PC-9 (cell line): Measurements from ENCODE around the gene BLOC1S6. TPM values are rescaled to one million over a fixed set of nuclear protein-coding genes. Genes with fewer than 3 reads are reported as not detected.

Source experiments
- BruUV-seq: library from RNA; stranded (reverse); fragments of 400-500 nt; replicated peaks from 2 replicates; lab custom pipeline; 2021; lab: Mats Ljungman, UMichigan
- CTCF ChIA-PET: fragments of 300-600 bp; sonication (Branson Sonifier 250); formaldehyde crosslinking; loops from one replicate; lab custom pipeline; 2022; ENCODE audit warnings: antibody characterized with exemption; lab: Charles Lee
- POLR2A ChIA-PET: fragments of 300-600 bp; sonication (Branson Sonifier 250); formaldehyde crosslinking; loops from one replicate; lab custom pipeline; 2022; ENCODE audit warnings: antibody characterized with exemption; ENCODE audit not compliant: unreplicated experiment; lab: Charles Lee
- DNase-seq, 2 experiments: peaks; one replicate each; pipeline versions ENCODE4 v3.0.0 to v3.0.0-alpha.2; 2015 to 2022; ENCODE audit warnings: mixed read lengths in 1 of 2
- H2AFZ ChIP-seq: fragments of 200-600 bp; sonication (generic); 2 replicates; pipeline ENCODE4 v1.8.1; 2017; ENCODE audit warnings: antibody characterized with exemption
- H3F3A ChIP-seq: fragments of 200-600 bp; sonication (generic); 2 replicates; pipeline ENCODE4 v1.8.1; 2017; ENCODE audit warnings: antibody characterized with exemption, mild to moderate bottlenecking, low read depth; ENCODE audit not compliant: insufficient read depth
- H3K27ac ChIP-seq: fragments of 200-600 bp; sonication (generic); 2 replicates; pipeline ENCODE4 v1.6.1; 2016; ENCODE audit warnings: mixed run types
- H3K27me3 ChIP-seq: fragments of 200-600 bp; sonication (generic); 2 replicates; pipeline ENCODE4 v1.6.1; 2016; ENCODE audit warnings: low read depth, mixed run types; ENCODE audit not compliant: insufficient read depth
- H3K36me3 ChIP-seq: fragments of 200-600 bp; sonication (generic); 2 replicates; pipeline ENCODE4 v1.6.1; 2016; ENCODE audit warnings: low read depth, mixed run types
- H3K4me1 ChIP-seq: fragments of 200-600 bp; sonication (generic); replicated peaks from 2 replicates; pipeline ENCODE4 v1.6.1; 2016; ENCODE audit warnings: mixed run types; ENCODE audit not compliant: insufficient read depth
- H3K4me2 ChIP-seq: fragments of 200-600 bp; sonication (generic); 2 replicates; pipeline ENCODE4 v1.6.1; 2017; ENCODE audit warnings: mixed run types
- H3K4me3 ChIP-seq: fragments of 200-600 bp; sonication (generic); 2 replicates; pipeline ENCODE4 v1.6.1; 2016; ENCODE audit warnings: mixed run types
- H3K79me2 ChIP-seq: fragments of 200-600 bp; sonication (generic); 2 replicates; pipeline ENCODE4 v1.6.1; 2017; ENCODE audit warnings: low read depth, mixed run types
- H3K9me2 ChIP-seq: fragments of 200-600 bp; sonication (generic); 2 replicates; pipeline ENCODE4 v1.8.1; 2017; ENCODE audit warnings: mild to moderate bottlenecking; ENCODE audit not compliant: insufficient read depth
- H3K9me3 ChIP-seq: fragments of 200-600 bp; sonication (generic); 2 replicates; pipeline ENCODE4 v1.8.1; 2016; ENCODE audit warnings: low read depth; ENCODE audit not compliant: insufficient read depth
- H4K20me1 ChIP-seq: fragments of 200-600 bp; sonication (generic); 2 replicates; pipeline ENCODE4 v1.8.1; 2017; ENCODE audit not compliant: insufficient read depth
- EZH2 ChIP-seq: fragments of 200-600 bp; sonication (generic); IDR thresholded peaks from 2 replicates; pipeline ENCODE4 v1.8.0; 2017; ENCODE audit warnings: antibody characterized with exemption, low read depth
- intact Hi-C: fragments of 100-400 bp; cut with micrococcal nuclease; formaldehyde crosslinking; loops from one replicate; pipeline ENCODE4 v1.10.0; 2022; ENCODE audit not compliant: unreplicated experiment
- total RNA-seq: library from RNA; stranded (reverse); gene quantifications from 2 replicates; pipeline ENCODE4 v1.2.3, GENCODE V29; 2021
- TF ChIP-seq, protein P1 (sequence below): fragments of 200-600 bp; sonication (generic); conservative IDR thresholded peaks from 2 replicates; pipeline ENCODE4 v1.6.1; 2017; ENCODE audit warnings: mixed run types, antibody characterized with exemption, mild to moderate bottlenecking, moderate library complexity

BLOC1S6 gene
- total RNA-seq, 1 experiment from 2014 or later, result 22.7 TPM

GRCh38 chr15:45631776-45632175, 44.6 kb downstream of the BLOC1S6 start:
- no peak overlapping the region for H3K27ac ChIP-seq
- ChIA-PET CTCF (interaction anchor here (0.7 kb wide), 1 partner anchor 482 kb away, joined by 3 read pairs; no protein-coding TSS in a partner anchor), POLR2A (no interaction called here)
- H3K9me3 ChIP-seq, result no peaks in the 10 kb centered on the region; the same call in 1 of the 2 replicates
- intact Hi-C loops, result no loop called here
- H3F3A ChIP-seq, result peaks cover 3% of the 10 kb centered on the region; the same call in 1 of the 2 replicates
- peak overlapping the region; percentile 27 for H3K4me2 ChIP-seq
- H3K9me2 ChIP-seq, result no peaks in the 10 kb centered on the region
- DNase-seq, result no peak
- no peaks in the 10 kb centered on the region for H4K20me1 ChIP-seq
- peaks cover 10% of the 10 kb centered on the region; the same call in 1 of the 2 replicates for H3K4me1 ChIP-seq
- H3K27me3 ChIP-seq, result no peaks in the 10 kb centered on the region
- H3K4me3 ChIP-seq, result no peak overlapping the region
- no peaks in the 10 kb centered on the region for H3K36me3 ChIP-seq
- no TSS peak for BruUV-seq
- H3K79me2 ChIP-seq, result no peaks in the 10 kb centered on the region; the same call in 1 of the 2 replicates
- TF ChIP-seq, protein P1, sequence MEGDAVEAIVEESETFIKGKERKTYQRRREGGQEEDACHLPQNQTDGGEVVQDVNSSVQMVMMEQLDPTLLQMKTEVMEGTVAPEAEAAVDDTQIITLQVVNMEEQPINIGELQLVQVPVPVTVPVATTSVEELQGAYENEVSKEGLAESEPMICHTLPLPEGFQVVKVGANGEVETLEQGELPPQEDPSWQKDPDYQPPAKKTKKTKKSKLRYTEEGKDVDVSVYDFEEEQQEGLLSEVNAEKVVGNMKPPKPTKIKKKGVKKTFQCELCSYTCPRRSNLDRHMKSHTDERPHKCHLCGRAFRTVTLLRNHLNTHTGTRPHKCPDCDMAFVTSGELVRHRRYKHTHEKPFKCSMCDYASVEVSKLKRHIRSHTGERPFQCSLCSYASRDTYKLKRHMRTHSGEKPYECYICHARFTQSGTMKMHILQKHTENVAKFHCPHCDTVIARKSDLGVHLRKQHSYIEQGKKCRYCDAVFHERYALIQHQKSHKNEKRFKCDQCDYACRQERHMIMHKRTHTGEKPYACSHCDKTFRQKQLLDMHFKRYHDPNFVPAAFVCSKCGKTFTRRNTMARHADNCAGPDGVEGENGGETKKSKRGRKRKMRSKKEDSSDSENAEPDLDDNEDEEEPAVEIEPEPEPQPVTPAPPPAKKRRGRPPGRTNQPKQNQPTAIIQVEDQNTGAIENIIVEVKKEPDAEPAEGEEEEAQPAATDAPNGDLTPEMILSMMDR, result no peak
- no peak for TF ChIP-seq EZH2
- H2AFZ ChIP-seq, result 0 out of 2 replicates have a peak overlapping the region, but pooled peaks have one; percentile 31

DNA sequence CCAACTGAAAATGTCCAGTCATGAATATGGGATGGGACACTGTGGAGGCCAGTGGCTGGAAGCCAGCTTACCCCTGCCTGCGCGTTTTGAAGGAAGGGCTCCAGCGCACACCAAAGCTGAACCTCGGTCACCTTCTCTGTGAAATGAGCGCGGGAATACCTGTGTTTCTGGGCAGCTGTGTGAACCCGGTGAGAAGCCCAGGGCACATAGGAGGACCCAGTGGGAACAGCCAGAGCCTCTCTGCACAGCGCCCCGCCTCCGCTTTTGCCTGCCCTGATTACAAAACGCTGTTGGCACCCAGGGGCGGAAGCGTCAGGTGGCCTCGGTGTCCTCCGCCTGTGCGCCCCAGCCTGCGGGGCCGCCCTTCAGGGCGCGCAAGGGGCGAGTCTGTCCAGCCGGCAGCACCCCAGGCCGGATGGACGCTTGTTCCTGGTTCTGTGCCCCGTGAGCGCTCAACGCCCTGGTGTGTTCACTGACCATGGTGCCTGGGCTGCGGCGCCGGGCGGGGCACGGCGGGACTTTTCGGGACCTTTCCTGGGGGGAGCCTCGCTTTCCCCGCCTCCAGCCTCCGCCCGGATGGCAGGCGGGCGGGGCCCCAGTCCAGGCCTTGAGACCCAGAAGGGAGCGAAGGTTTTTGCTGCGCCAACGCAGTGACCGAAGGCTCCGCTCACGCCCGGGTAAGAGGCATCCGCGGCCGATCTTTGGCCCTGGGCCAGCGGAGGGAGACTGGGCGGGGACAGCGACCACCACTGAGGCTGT, 47.4 kb downstream of the BLOC1S6 start, which contains the start of gene SQOR:
SQOR (plus strand) TSS at position 598 of the 759 bp plus-strand sequence. CDS start 23,895 bp downstream, outside the sequence.
- Histone ChIP-seq H3K9me3 (no peaks in the 10 kb centered on the region), H3K27me3 (no peaks in the 10 kb centered on the region), H3K4me3 (peak within 1 kb of the TSS; percentile 91), H4K20me1 (no peaks in the 10 kb centered on the region), H2AFZ (peak within 1 kb of the TSS; percentile 98), H3K9me2 (no peaks in the 10 kb centered on the region), H3K79me2 (peaks cover 18% of the 10 kb centered on the region), H3K27ac (peak within 1 kb of the TSS; percentile 62), H3K36me3 (no peaks in the 10 kb centered on the region), H3F3A (peaks cover 6% of the 10 kb centered on the region; the same call in 1 of the 2 replicates), H3K4me1 (peaks cover 12% of the 10 kb centered on the region), H3K4me2 (peak within 1 kb of the TSS; percentile 87)
- ChIA-PET POLR2A (interaction anchor here (0.6 kb wide), 1 partner anchor 17 kb away, joined by 6 read pairs; no protein-coding TSS in a partner anchor), CTCF (no interaction called here)
- intact Hi-C loops, result loop anchor here (5.0 kb wide), 1 partner anchor 73 kb away; no protein-coding TSS in a partner anchor
- TF ChIP-seq EZH2, result no peak
- TF ChIP-seq, protein P1, result no peak
- TSS peak; percentile 77 for BruUV-seq
- peak; percentile 74 to 90 for DNase-seq

- no peaks in the 10 kb centered on the region for H3K27me3 ChIP-seq
- peak overlapping the region; percentile 91 for H3K4me3 ChIP-seq
- H2AFZ ChIP-seq, result peak overlapping the region; percentile 98
- CTCF ChIA-PET, result no interaction called here
- peaks cover 12% of the 10 kb centered on the region for H3F3A ChIP-seq
- no peaks in the 10 kb centered on the region for H3K9me2 ChIP-seq
- H3K4me2 ChIP-seq, result peak overlapping the region; percentile 87
- no peaks in the 10 kb centered on the region for H4K20me1 ChIP-seq
- H3K9me3 ChIP-seq, result no peaks in the 10 kb centered on the region
- DNase-seq, result peak in 1 of 2 experiments; percentile 65
- H3K27ac ChIP-seq, result peak overlapping the region; percentile 62
- TF ChIP-seq, protein P1, result peak; percentile 59
- TF ChIP-seq EZH2, result no peak
- intact Hi-C loops, result loop anchor here (5.0 kb wide), 1 partner anchor 72 kb away; no protein-coding TSS in a partner anchor
- peaks cover 20% of the 10 kb centered on the region for H3K79me2 ChIP-seq
- POLR2A ChIA-PET, result no interaction called here
- TSS peak; percentile 43 for BruUV-seq
- H3K4me1 ChIP-seq, result peaks cover 18% of the 10 kb centered on the region
- no peaks in the 10 kb centered on the region for H3K36me3 ChIP-seq
These were observed 48.0 kb downstream of the BLOC1S6 start for GRCh38 chr15:45635191-45635638.
